SK-N-MC (cell line): ENCODE data around the gene UIMC1.

ENCODE experiments used
- EZH2 ChIP-seq: fragments of 200-600 bp; sonication (generic); IDR thresholded peaks from one replicate; pipeline ENCODE4 v1.6.1; 2017; ENCODE audit warnings: antibody characterized with exemption
- FOXP2 ChIP-seq: optimal IDR thresholded peaks from 2 replicates; pipeline ENCODE3; 2011; ENCODE audit warnings: mild to moderate bottlenecking, moderate library complexity; ENCODE audit not compliant: insufficient read depth; ENCODE audit errors: extremely low read length, control extremely low read depth
- POLR2AphosphoS5 ChIP-seq: IDR thresholded peaks from 2 replicates; pipeline ENCODE4 v1.6.1; 2012; ENCODE audit warnings: mild to moderate bottlenecking, low read depth, low read length, borderline replicate concordance

- TF ChIP-seq POLR2AphosphoS5 (no peak), EZH2 (no peak), FOXP2 (no peak)
Measured at GRCh38 chr5:176995896-176996767, 10.4 kb downstream of the UIMC1 start.
